Gastroesophageal sphincter (tissue), 4 donors: ENCODE measurements around the gene NEURL1. TPM values are rescaled to one million over a fixed set of nuclear protein-coding genes. Genes with fewer than 3 reads are reported as not detected.

ENCODE experiments used
- ATAC-seq: fragments of 150-250 bp; one replicate; pipeline ENCODE4 v1.9.1; 2016; ENCODE audit warnings: mild to moderate bottlenecking, moderate library complexity
- H3K27ac ChIP-seq, 4 donors: fragments of 200-600 bp; sonication (generic) in 3 of 4; 1 replicate in 3 of 4; 2 replicates in 1 of 4; pipeline ENCODE4 v1.5.1; 2016 to 2019
- H3K27me3 ChIP-seq: fragments of 200-600 bp; sonication (generic); one replicate; pipeline ENCODE4 v1.5.1; 2019
- H3K36me3 ChIP-seq, 2 donors: fragments of 200-600 bp; sonication (generic); one replicate each; pipeline ENCODE4 v1.5.1; 2019; ENCODE audit warnings: control low read depth in 1 of 2
- H3K4me1 ChIP-seq, 3 donors: fragments of 200-600 bp; sonication (generic); 1 replicate in 2 of 3; 2 replicates in 1 of 3; pipeline ENCODE4 v1.5.1; 2016 to 2019; ENCODE audit warnings: control low read depth in 2 of 3
- H3K4me3 ChIP-seq, 2 donors: fragments of 200-600 bp; sonication (generic); one replicate each; pipeline ENCODE4 v1.5.1; 2019; ENCODE audit warnings: mild to moderate bottlenecking in 1 of 2, moderate library complexity in 1 of 2
- H3K9me3 ChIP-seq, 3 donors: fragments of 200-600 bp; sonication (generic); one replicate each; pipeline ENCODE4 v1.5.1; 2017 to 2019; ENCODE audit warnings: control low read depth in 2 of 3
- EP300 ChIP-seq: sonication (generic); formaldehyde crosslinking; IDR thresholded peaks from one replicate; pipeline ENCODE4 v1.6.1; 2017; ENCODE audit warnings: antibody characterized with exemption, mild to moderate bottlenecking
- POLR2A ChIP-seq, 2 donors: fragments of 450-650 bp; IDR thresholded peaks; one replicate each; pipeline ENCODE4 v1.6.1; 2017; ENCODE audit warnings: antibody characterized with exemption in 2 of 2, mild to moderate bottlenecking in 2 of 2, moderate library complexity in 1 of 2
- POLR2AphosphoS5 ChIP-seq: sonication (generic); formaldehyde crosslinking; IDR thresholded peaks from one replicate; pipeline ENCODE4 v1.6.1; 2017; ENCODE audit warnings: antibody characterized with exemption
- WGBS, 2 donors: methylation state at CpG; one replicate each; pipeline ENCODE4 v1.1.5; 2018; ENCODE audit warnings: low coverage in 1 of 2; 5-methylcytosine and 5-hydroxymethylcytosine counted together
- total RNA-seq, 4 donors: library from RNA; depleted of rRNA; stranded (reverse); fragments of >200 nt; gene quantifications; one replicate each; pipeline ENCODE4 v1.1.0, GENCODE V29; 2016
- TF ChIP-seq, protein P1 (sequence below), 4 experiments: fragments of 200-600 bp in 2 of 4; fragments of 450-650 bp in 2 of 4; sonication (generic) in 1 of 4; IDR thresholded peaks; one replicate each; pipeline ENCODE4 v1.5.1; 2017 to 2019; ENCODE audit warnings: antibody characterized with exemption in 4 of 4, mild to moderate bottlenecking in 2 of 4, moderate library complexity in 2 of 4

NEURL1 gene
- total RNA-seq, 4 donors from 2014 or later: 0.15 to 0.27 (median 0.19) TPM; not detected in 1

DNA sequence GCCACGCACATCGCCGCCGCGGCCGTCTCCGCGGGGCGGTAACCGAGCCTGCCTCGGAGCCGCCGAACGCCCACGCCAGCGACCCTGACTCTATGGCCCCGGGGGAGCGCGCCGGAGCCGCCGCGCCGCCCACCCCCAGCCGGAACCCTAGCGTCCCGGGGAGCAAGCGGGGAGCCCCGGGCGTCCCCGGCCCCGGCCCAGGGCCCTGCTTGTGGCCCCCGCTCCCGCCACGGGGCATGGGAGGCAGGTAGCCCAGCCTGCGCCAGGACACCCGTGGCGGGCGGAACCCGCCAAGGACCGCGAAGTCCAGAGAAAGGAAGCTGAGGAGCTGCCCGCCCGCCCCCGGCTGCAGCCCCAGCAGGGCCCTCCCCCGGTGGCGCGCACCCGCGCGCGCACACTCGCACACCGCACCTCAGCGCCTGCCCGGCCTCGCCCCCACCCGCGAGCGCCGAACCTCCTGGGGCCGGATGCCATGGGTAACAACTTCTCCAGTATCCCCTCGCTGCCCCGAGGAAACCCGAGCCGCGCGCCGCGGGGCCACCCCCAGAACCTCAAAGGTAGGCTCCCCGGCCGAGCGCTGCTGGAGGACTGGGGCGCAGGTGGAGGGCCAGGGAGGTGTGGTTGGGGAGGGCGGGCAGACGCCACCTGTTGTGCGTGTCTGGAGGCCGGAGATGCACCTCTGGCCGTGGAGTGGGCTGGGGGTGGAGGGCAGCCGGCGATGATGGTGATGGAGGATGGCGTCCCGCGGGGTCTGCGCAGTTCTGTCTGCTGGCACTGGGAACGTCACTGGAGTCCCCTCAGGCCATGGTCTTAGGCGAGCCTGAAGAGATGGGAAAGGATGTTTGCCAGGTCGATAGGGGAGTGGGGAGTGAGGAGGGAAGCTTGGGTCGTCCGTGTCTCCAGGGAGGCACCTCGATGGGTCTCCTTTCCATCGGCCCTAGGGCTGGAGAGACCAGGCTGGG, 692 bp downstream of the NEURL1 start:
- TF ChIP-seq, protein P1, sequence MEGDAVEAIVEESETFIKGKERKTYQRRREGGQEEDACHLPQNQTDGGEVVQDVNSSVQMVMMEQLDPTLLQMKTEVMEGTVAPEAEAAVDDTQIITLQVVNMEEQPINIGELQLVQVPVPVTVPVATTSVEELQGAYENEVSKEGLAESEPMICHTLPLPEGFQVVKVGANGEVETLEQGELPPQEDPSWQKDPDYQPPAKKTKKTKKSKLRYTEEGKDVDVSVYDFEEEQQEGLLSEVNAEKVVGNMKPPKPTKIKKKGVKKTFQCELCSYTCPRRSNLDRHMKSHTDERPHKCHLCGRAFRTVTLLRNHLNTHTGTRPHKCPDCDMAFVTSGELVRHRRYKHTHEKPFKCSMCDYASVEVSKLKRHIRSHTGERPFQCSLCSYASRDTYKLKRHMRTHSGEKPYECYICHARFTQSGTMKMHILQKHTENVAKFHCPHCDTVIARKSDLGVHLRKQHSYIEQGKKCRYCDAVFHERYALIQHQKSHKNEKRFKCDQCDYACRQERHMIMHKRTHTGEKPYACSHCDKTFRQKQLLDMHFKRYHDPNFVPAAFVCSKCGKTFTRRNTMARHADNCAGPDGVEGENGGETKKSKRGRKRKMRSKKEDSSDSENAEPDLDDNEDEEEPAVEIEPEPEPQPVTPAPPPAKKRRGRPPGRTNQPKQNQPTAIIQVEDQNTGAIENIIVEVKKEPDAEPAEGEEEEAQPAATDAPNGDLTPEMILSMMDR (IDR thresholded peaks at IDR 0.05): no peak
- no peak for TF ChIP-seq POLR2A (IDR thresholded peaks at IDR 0.05)
- TF ChIP-seq EP300: no peak
- TF ChIP-seq POLR2AphosphoS5: no peak
- no peak overlapping the region for H3K27ac ChIP-seq
- H3K4me1 ChIP-seq: peaks cover 0 to 21% (median 4%) of the 10 kb centered on the region in 3 donors
- H3K27me3 ChIP-seq: peaks cover 52% of the 10 kb centered on the region
- H3K9me3 ChIP-seq: no peaks in the 10 kb centered on the region
- H3K4me3 ChIP-seq: peak overlapping the region; percentile 43 to 69
- ATAC-seq: peak; percentile 55
- 8 to 12% methylated on average over 10 to 14 of the region's 92 CpGs for whole genome bisulfite sequencing, 2 donors
- no peaks in the 10 kb centered on the region for H3K36me3 ChIP-seq

DNA sequence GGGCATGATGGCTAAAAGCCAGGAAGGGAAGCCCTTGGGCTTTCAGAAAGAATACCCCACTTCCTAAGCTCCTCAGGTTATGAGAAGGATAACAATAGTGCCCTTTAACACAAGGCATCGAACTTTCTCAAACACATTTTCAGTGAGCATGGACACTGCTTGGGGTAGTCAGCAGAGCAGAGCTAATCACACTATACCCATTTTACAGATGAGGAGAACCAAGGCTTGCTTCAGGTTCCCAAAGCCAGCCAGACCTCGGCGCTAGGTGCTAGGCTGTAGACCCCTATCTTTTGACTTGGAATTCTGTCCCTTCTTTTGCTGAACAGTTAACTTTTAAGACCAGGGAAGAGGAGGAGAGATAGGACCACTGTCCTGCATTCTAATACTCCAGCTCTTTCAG, 1.8 kb downstream of the NEURL1 start:
- no peaks in the 10 kb centered on the region for H3K9me3 ChIP-seq
- H3K4me3 ChIP-seq: no peak overlapping the region
- H3K27ac ChIP-seq: no peak overlapping the region
- peaks cover 53% of the 10 kb centered on the region for H3K27me3 ChIP-seq
- ATAC-seq: no peak
- WGBS, 2 donors: 91 to 100% methylated on average over 1 to 3 of the region's 3 CpGs
- no peaks in the 10 kb centered on the region for H3K36me3 ChIP-seq
- peaks cover 0 to 21% (median 4%) of the 10 kb centered on the region in 3 donors for H3K4me1 ChIP-seq
- TF ChIP-seq POLR2A (IDR thresholded peaks at IDR 0.05) (no peak), POLR2AphosphoS5 (no peak), EP300 (no peak)
- TF ChIP-seq, protein P1 (IDR thresholded peaks at IDR 0.05): no peak

DNA sequence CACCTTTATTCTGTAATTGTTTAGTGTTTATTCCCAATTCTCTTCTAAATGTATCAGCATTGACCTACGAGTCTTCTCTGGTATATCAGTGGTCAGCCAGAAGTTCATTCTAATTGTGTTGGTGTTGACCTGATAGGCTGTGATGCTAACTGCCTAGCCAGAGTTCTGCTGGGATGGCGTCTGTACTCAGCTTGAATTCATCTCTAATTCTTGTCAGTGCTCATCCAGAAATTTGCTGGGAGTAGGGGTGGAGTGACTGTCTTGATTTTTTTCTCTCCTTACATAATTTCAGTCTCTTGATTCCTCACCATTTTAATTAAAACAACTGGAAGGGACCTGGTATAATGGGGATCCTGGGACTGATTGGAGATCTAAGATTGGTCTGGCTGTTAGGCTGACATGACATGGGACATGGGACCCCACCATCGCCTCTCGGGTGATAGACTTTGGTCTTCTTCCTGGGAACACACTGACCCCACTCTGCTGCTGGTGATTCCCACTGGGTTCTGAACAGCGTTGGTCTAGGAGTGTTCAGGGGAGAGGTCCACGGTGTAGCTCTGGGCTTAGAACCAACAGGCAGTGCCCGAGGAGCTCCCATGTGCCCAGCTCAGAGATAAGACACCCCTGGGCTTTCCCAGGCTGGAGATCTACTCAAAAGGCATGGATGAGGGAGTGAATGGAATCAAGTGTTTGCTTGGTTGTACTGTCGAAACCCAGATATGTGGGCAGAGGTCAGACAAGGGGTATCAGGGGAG, 3.8 kb downstream of the NEURL1 start:
- TF ChIP-seq EP300 (no peak), POLR2AphosphoS5 (no peak), POLR2A (IDR thresholded peaks at IDR 0.05) (no peak)
- TF ChIP-seq, protein P1 (IDR thresholded peaks at IDR 0.05): no peak
- H3K36me3 ChIP-seq: no peaks in the 10 kb centered on the region
- H3K27me3 ChIP-seq: peaks cover 61% of the 10 kb centered on the region
- H3K27ac ChIP-seq: no peak overlapping the region
- H3K9me3 ChIP-seq: no peaks in the 10 kb centered on the region
- no peak for ATAC-seq
- 72 to 92% methylated on average over 3 to 5 of the region's 8 CpGs for WGBS, 2 donors
- H3K4me3 ChIP-seq: no peak overlapping the region
- peaks cover 0 to 21% (median 4%) of the 10 kb centered on the region in 3 donors for H3K4me1 ChIP-seq

DNA sequence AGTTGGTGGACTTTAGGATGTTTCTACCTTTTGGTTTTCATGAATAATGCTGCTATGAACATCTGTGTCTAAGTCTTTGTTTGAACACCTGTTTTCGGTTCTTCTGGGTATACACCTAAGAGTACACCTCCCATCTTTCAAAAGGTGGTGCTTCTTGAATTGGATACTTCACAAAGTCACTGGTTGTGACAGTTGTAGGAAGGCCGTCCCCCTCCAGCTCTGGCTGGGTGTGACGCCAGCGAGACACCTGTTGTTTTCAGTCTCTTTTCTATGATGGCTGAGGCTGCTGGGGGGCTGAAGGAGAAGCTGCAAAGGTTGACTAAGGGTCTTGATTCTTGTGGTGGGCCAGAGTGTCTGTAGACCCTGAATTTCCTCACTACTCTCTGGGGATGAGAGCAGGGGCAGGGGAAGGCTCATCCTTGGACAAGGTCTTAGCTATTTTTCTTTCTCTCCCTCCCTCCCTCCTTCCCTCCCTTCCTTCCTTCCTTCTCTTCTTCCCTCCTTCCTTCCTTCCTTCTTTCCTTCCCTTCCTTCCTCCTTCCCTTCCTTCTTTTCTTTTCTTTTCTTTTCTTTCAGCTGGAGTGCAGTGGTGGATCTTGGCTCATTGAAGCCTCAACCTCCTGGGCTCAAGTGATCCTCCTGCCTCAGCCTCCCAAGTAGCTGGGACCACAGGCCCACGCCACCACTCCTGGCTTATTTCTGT, 5.6 kb downstream of the NEURL1 start:
- TF ChIP-seq POLR2A (IDR thresholded peaks at IDR 0.05): no peak
- no peak for TF ChIP-seq EP300
- TF ChIP-seq POLR2AphosphoS5: no peak
- TF ChIP-seq, protein P1 (IDR thresholded peaks at IDR 0.05): no peak
- WGBS, 2 donors: 71 to 80% methylated on average over 1 to 5 of the region's 5 CpGs
- H3K27ac ChIP-seq: no peak overlapping the region
- H3K4me3 ChIP-seq: no peak overlapping the region
- peaks cover 47% of the 10 kb centered on the region for H3K27me3 ChIP-seq
- H3K9me3 ChIP-seq: no peaks in the 10 kb centered on the region
- H3K36me3 ChIP-seq: no peaks in the 10 kb centered on the region
- peaks cover 0 to 10% (median 4%) of the 10 kb centered on the region in 3 donors for H3K4me1 ChIP-seq
- no peak for ATAC-seq
